ENCODE measurements around the gene TPRKB.
"Not testable (repeated sequence)": the region's sequence is repeated elsewhere in the genome, so short reads cannot be mapped to it uniquely, and the experiment has no call there.

Gene TPRKB

DNA sequence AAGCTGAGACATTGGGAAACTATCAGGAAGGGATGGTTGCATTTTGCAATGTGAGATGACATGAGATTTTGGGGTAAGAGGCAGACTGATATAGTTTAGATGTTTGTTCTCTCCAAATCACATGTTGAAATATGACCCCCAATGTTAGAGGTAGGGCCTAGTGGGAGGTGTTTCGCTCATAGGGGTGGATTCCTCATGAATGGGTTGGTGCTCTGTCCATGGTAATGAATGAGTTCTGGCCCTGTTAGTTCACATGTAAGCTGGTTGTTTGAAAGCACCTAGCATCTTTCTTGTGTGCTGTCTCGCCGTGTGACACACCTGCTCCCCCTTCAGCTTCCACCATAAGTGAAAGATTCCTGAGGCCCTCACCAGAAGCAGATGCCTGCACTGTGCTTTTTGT lies 37.7 kb downstream of the TPRKB start:
- no peaks in the 10 kb centered on the region for H3K36me3 ChIP-seq (ENCODE audit: control insufficient read depth, low read length)
- H3K9me2 ChIP-seq (replicated peaks; ENCODE audit: control insufficient read depth, low read length): no peaks in the 10 kb centered on the region
- H4K20me1 ChIP-seq (ENCODE audit: control insufficient read depth, insufficient read depth, low read depth, low read length): no peaks in the 10 kb centered on the region
- no peaks in the 10 kb centered on the region for H3K4me1 ChIP-seq (ENCODE audit: control insufficient read depth, low read length)
- 0 out of 2 replicates have a peak, but pooled peaks cover 3% of the 10 kb centered on the region for H3K9me3 ChIP-seq (ENCODE audit: control insufficient read depth, insufficient read depth, low read length)
- no peak overlapping the region for H3K4me3 ChIP-seq (ENCODE audit: low read length)
- H3K27me3 ChIP-seq (ENCODE audit: control insufficient read depth, low read length): no peaks in the 10 kb centered on the region; the same call in 1 of the 2 replicates
- H3F3A ChIP-seq (ENCODE audit: control insufficient read depth, insufficient read depth): no peaks in the 10 kb centered on the region
- H3K79me2 ChIP-seq (ENCODE audit: control insufficient read depth, low read length): no peaks in the 10 kb centered on the region
- no peak overlapping the region for H3K4me2 ChIP-seq (ENCODE audit: low read length)
- TF ChIP-seq EZH2phosphoT487 (IDR thresholded peaks at IDR 0.05; ENCODE audit: borderline replicate concordance, low read length): no peak
- H3K27ac ChIP-seq (ENCODE audit: low read depth, low read length): no peak overlapping the region

DNA sequence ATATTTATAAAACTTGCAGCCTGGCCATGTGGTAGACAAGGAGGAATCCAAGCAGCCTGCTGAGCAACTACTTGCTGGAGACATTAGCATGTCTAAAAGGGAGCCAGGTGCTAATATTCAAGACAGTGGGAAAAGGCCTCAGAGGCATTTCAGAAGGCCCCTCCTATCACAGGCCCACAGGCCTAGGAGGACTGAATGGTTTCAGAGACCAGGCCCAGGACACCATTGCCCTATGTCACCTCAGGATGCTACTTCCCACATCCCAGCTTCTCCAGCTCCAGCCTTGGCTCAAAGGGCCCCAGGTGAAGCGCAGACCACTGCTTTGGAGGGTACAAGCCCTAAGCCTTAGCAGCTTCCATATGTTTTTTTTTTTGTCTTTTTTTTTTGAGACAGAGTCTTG lies 39.0 kb downstream of the TPRKB start:
- H4K20me1 ChIP-seq (ENCODE audit: control insufficient read depth, insufficient read depth, low read depth, low read length): no peaks in the 10 kb centered on the region
- no peaks in the 10 kb centered on the region for H3K27me3 ChIP-seq (ENCODE audit: control insufficient read depth, low read length)
- no peak overlapping the region for H3K4me2 ChIP-seq (ENCODE audit: low read length)
- TF ChIP-seq CTCF (IDR thresholded peaks at IDR 0.05; ENCODE audit: low read depth, low read length, poor library complexity, severe bottlenecking): no peak
- TF ChIP-seq EZH2phosphoT487 (IDR thresholded peaks at IDR 0.05; ENCODE audit: borderline replicate concordance, low read length): no peak
- no peak overlapping the region for H3K4me3 ChIP-seq (ENCODE audit: low read length)
- H3K79me2 ChIP-seq (ENCODE audit: control insufficient read depth, low read length): no peaks in the 10 kb centered on the region
- no peaks in the 10 kb centered on the region for H3K36me3 ChIP-seq (ENCODE audit: control insufficient read depth, low read length)
- no peak overlapping the region for H3K27ac ChIP-seq (ENCODE audit: low read depth, low read length)
- H3K9me3 ChIP-seq (ENCODE audit: control insufficient read depth, insufficient read depth, low read length): 0 out of 2 replicates have a peak, but pooled peaks cover 3% of the 10 kb centered on the region
- no peaks in the 10 kb centered on the region for H3K4me1 ChIP-seq (ENCODE audit: control insufficient read depth, low read length)
- no peaks in the 10 kb centered on the region for H3K9me2 ChIP-seq (replicated peaks; ENCODE audit: control insufficient read depth, low read length)
- H3F3A ChIP-seq (ENCODE audit: control insufficient read depth, insufficient read depth): no peaks in the 10 kb centered on the region

GRCh38 chr2:73697606-73698005 lies 39.5 kb downstream of the TPRKB start:
- no peaks in the 10 kb centered on the region for H3K79me2 ChIP-seq (ENCODE audit: control insufficient read depth, low read length)
- H3K9me3 ChIP-seq (ENCODE audit: control insufficient read depth, insufficient read depth, low read length): 0 out of 2 replicates have a peak, but pooled peaks cover 3% of the 10 kb centered on the region
- no peaks in the 10 kb centered on the region for H3K27me3 ChIP-seq (ENCODE audit: control insufficient read depth, low read length)
- no peaks in the 10 kb centered on the region for H3K4me1 ChIP-seq (ENCODE audit: control insufficient read depth, low read length)
- no peaks in the 10 kb centered on the region for H3K36me3 ChIP-seq (ENCODE audit: control insufficient read depth, low read length)
- no peak overlapping the region for H3K27ac ChIP-seq (ENCODE audit: low read depth, low read length)
- no peaks in the 10 kb centered on the region for H3F3A ChIP-seq (ENCODE audit: control insufficient read depth, insufficient read depth)
- no peaks in the 10 kb centered on the region for H4K20me1 ChIP-seq (ENCODE audit: control insufficient read depth, insufficient read depth, low read depth, low read length)
- H3K4me2 ChIP-seq (ENCODE audit: low read length): no peak overlapping the region
- TF ChIP-seq EZH2phosphoT487 (IDR thresholded peaks at IDR 0.05; ENCODE audit: borderline replicate concordance, low read length) (no peak), CTCF (IDR thresholded peaks at IDR 0.05; ENCODE audit: low read depth, low read length, poor library complexity, severe bottlenecking) (no peak)
- no peak overlapping the region for H3K4me3 ChIP-seq (ENCODE audit: low read length)
- no peaks in the 10 kb centered on the region for H3K9me2 ChIP-seq (replicated peaks; ENCODE audit: control insufficient read depth, low read length)

GRCh38 chr2:73696985-73697384 lies 40.2 kb downstream of the TPRKB start:
- not testable (repeated sequence) for H3K27ac ChIP-seq (ENCODE audit: low read depth, low read length); H3K4me2 ChIP-seq (ENCODE audit: low read length); H3K79me2 ChIP-seq (ENCODE audit: control insufficient read depth, low read length); H3K4me1 ChIP-seq (ENCODE audit: control insufficient read depth, low read length); H3K4me3 ChIP-seq (ENCODE audit: low read length); H3K36me3 ChIP-seq (ENCODE audit: control insufficient read depth, low read length); H3K9me3 ChIP-seq (ENCODE audit: control insufficient read depth, insufficient read depth, low read length); H3K27me3 ChIP-seq (ENCODE audit: control insufficient read depth, low read length); H4K20me1 ChIP-seq (ENCODE audit: control insufficient read depth, insufficient read depth, low read depth, low read length); H3K9me2 ChIP-seq (replicated peaks; ENCODE audit: control insufficient read depth, low read length); H3F3A ChIP-seq (ENCODE audit: control insufficient read depth, insufficient read depth)

- not testable (repeated sequence) for H3K4me2 ChIP-seq (ENCODE audit: low read length); H3K9me2 ChIP-seq (replicated peaks; ENCODE audit: control insufficient read depth, low read length); H3K27ac ChIP-seq (ENCODE audit: low read depth, low read length); H3K27me3 ChIP-seq (ENCODE audit: control insufficient read depth, low read length); H3K4me1 ChIP-seq (ENCODE audit: control insufficient read depth, low read length); H3F3A ChIP-seq (ENCODE audit: control insufficient read depth, insufficient read depth); H4K20me1 ChIP-seq (ENCODE audit: control insufficient read depth, insufficient read depth, low read depth, low read length); H3K79me2 ChIP-seq (ENCODE audit: control insufficient read depth, low read length); H3K4me3 ChIP-seq (ENCODE audit: low read length); H3K9me3 ChIP-seq (ENCODE audit: control insufficient read depth, insufficient read depth, low read length); H3K36me3 ChIP-seq (ENCODE audit: control insufficient read depth, low read length)
Measured at GRCh38 chr2:73696521-73696920, 40.6 kb downstream of the TPRKB start.

Measured in DOHH2 (cell line).